HepG2 (cell line): Measurements from ENCODE around the gene TCF7L2. TPM values are rescaled to one million over a fixed set of nuclear protein-coding genes. Genes with fewer than 3 reads are reported as not detected.
A peak's percentile ranks its signal among the peaks of the same experiment; 100 is the strongest.

Source experiments
- CCAR2 ChIP-seq: fragments of 200-400 bp; formaldehyde crosslinking; optimal IDR thresholded peaks from 2 replicates; pipeline ENCODE3; 2018; ENCODE audit warnings: low read depth, mild to moderate bottlenecking, low read length, moderate library complexity
- HES4 ChIP-seq: sonication (generic); formaldehyde crosslinking; IDR thresholded peaks from 2 replicates; pipeline ENCODE4 v1.9.0; 2021; ENCODE audit warnings: mild to moderate bottlenecking, missing genetic modification reagents, borderline replicate concordance
- HNRNPL ChIP-seq: fragments of 200-400 bp; formaldehyde crosslinking; IDR thresholded peaks from 2 replicates; pipeline ENCODE4 v1.6.1; 2017; ENCODE audit warnings: mild to moderate bottlenecking, low read depth, low read length
- JUN ChIP-seq: sonication (generic); formaldehyde crosslinking; IDR thresholded peaks from 2 replicates; pipeline ENCODE4 v1.4.0; 2020; ENCODE audit warnings: mild to moderate bottlenecking, missing genetic modification reagents
- MAFF ChIP-seq: IDR thresholded peaks from 2 replicates; pipeline ENCODE4 v1.6.1; 2011; ENCODE audit warnings: low read depth, low read length, improper control_type of control experiment
- NBN ChIP-seq: fragments of 450-650 bp; conservative IDR thresholded peaks from 2 replicates; pipeline ENCODE4 v1.6.1; 2017
- NPAS2 ChIP-seq: sonication (generic); formaldehyde crosslinking; IDR thresholded peaks from 2 replicates; pipeline ENCODE4 v1.8.0; 2022; ENCODE audit warnings: mild to moderate bottlenecking, missing genetic modification reagents, borderline replicate concordance
- PLSCR1 ChIP-seq: sonication (generic); formaldehyde crosslinking; IDR thresholded peaks from 2 replicates; pipeline ENCODE4 v1.5.0; 2020; ENCODE audit warnings: missing genetic modification reagents, mild to moderate bottlenecking, borderline replicate concordance
- RBFOX2 ChIP-seq: fragments of 200-400 bp; formaldehyde crosslinking; IDR thresholded peaks from 2 replicates; pipeline ENCODE4 v1.6.1; 2017; ENCODE audit warnings: low read depth, mild to moderate bottlenecking, low read length
- RBM22 ChIP-seq: fragments of 200-400 bp; formaldehyde crosslinking; optimal IDR thresholded peaks from 2 replicates; pipeline ENCODE3; 2017; ENCODE audit warnings: mild to moderate bottlenecking, low read length, moderate library complexity
- REXO4 ChIP-seq: sonication (generic); formaldehyde crosslinking; IDR thresholded peaks from 2 replicates; pipeline ENCODE4 v1.8.0; 2022; ENCODE audit warnings: missing genetic modification reagents, mild to moderate bottlenecking, borderline replicate concordance
- SETDB1 ChIP-seq: sonication (generic); formaldehyde crosslinking; IDR thresholded peaks from 2 replicates; pipeline ENCODE4 v1.5.1; 2020; ENCODE audit warnings: missing genetic modification reagents, mild to moderate bottlenecking, borderline replicate concordance
- SP1 ChIP-seq, 2 experiments: fragments of 450-650 bp in 1 of 2; sonication (generic) in 1 of 2; formaldehyde crosslinking in 1 of 2; IDR thresholded peaks; 2 replicates each; pipeline versions ENCODE4 v1.4.0 to v1.6.1; 2016 to 2020; ENCODE audit warnings: missing genetic modification reagents in 1 of 2
- SPEN ChIP-seq: sonication (generic); formaldehyde crosslinking; IDR thresholded peaks from 2 replicates; pipeline ENCODE4 v1.5.1; 2020; ENCODE audit warnings: low read depth, mild to moderate bottlenecking, missing genetic modification reagents
- YY1 ChIP-seq: IDR thresholded peaks from 2 replicates; pipeline ENCODE4 v1.6.1; 2011; ENCODE audit warnings: low read length, low read depth, moderate library complexity, mild to moderate bottlenecking; ENCODE audit not compliant: insufficient read depth, insufficient replicate concordance
- ZNF3 ChIP-seq: IDR thresholded peaks from 2 replicates; pipeline ENCODE4 v1.7.0; 2017; ENCODE audit warnings: inconsistent platforms
- ZNF441 ChIP-seq: sonication (generic); formaldehyde crosslinking; IDR thresholded peaks from 2 replicates; pipeline ENCODE4 v1.7.0; 2021; ENCODE audit warnings: missing genetic modification reagents, borderline replicate concordance
- ZNF468 ChIP-seq: sonication (generic); formaldehyde crosslinking; IDR thresholded peaks from 2 replicates; pipeline ENCODE4 v1.8.0; 2022; ENCODE audit warnings: mild to moderate bottlenecking, moderate library complexity, missing genetic modification reagents
- ZNF547 ChIP-seq: sonication (generic); formaldehyde crosslinking; IDR thresholded peaks from 2 replicates; pipeline ENCODE4 v1.5.1; 2020; ENCODE audit warnings: mild to moderate bottlenecking, missing genetic modification reagents
- ZNF556 ChIP-seq: sonication (generic); formaldehyde crosslinking; IDR thresholded peaks from 2 replicates; pipeline ENCODE4 v1.4.0; 2020; ENCODE audit warnings: mild to moderate bottlenecking, missing genetic modification reagents, borderline replicate concordance
- ZNF597 ChIP-seq: sonication (generic); formaldehyde crosslinking; IDR thresholded peaks from 2 replicates; pipeline ENCODE4 v1.5.0; 2020; ENCODE audit warnings: missing genetic modification reagents
- ZNF629 ChIP-seq: sonication (generic); formaldehyde crosslinking; conservative IDR thresholded peaks from 2 replicates; pipeline ENCODE4 v1.5.0; 2020; ENCODE audit warnings: missing genetic modification reagents
- ZNF7 ChIP-seq: IDR thresholded peaks from 2 replicates; pipeline ENCODE4 v1.6.1; 2016; ENCODE audit warnings: missing biosample characterization, missing genetic modification reagents
- ZNF75D ChIP-seq: sonication (generic); formaldehyde crosslinking; IDR thresholded peaks from 2 replicates; pipeline ENCODE4 v1.8.1; 2023; ENCODE audit warnings: missing genetic modification reagents, mild to moderate bottlenecking, borderline replicate concordance
- ZNF792 ChIP-seq: IDR thresholded peaks from 2 replicates; pipeline ENCODE4 v1.6.1; 2016
- polyA plus RNA-seq, 8 experiments: library from polyadenylated mRNA; depleted of rRNA in 3 of 8; stranded (reverse) in 7 of 8; unstranded in 1 of 8; fragments of >200 nt; fragmentation: Illumina TruSeq in 4 of 8; extraction: Trizol in 4 of 8; gene quantifications; 2 replicates each; pipeline versions ENCODE4 v1.2.1 to v1.2.3, GENCODE V29; 2011 to 2016; ENCODE audit warnings: low read depth in 4 of 8, missing spikeins in 1 of 8, mixed read lengths in 1 of 8; ENCODE audit not compliant: insufficient read depth in 1 of 8
- total RNA-seq, 5 experiments: library from RNA; depleted of rRNA; stranded (reverse); fragments of >200 nt; fragmentation: Illumina TruSeq; extraction: Trizol; gene quantifications; 2 replicates each; pipeline ENCODE4 v1.2.3, GENCODE V29; 2016; ENCODE audit warnings: low read depth in 1 of 5
- TF ChIP-seq, protein P1 (sequence below): sonication (generic); formaldehyde crosslinking; conservative IDR thresholded peaks from 2 replicates; pipeline ENCODE4 v1.8.0; 2022; ENCODE audit warnings: mild to moderate bottlenecking, moderate library complexity, missing genetic modification reagents
- TF ChIP-seq, protein P2 (sequence below): sonication (generic); formaldehyde crosslinking; IDR thresholded peaks from 2 replicates; pipeline ENCODE4 v1.4.0; 2020; ENCODE audit warnings: missing genetic modification reagents, mild to moderate bottlenecking, borderline replicate concordance

TCF7L2 gene
- total and polyA plus RNA-seq, 2 of the 13 experiments (the other 11 are each of a cell fraction or from before 2014, with no cell fraction given), result 3.9 to 13.7 TPM

DNA sequence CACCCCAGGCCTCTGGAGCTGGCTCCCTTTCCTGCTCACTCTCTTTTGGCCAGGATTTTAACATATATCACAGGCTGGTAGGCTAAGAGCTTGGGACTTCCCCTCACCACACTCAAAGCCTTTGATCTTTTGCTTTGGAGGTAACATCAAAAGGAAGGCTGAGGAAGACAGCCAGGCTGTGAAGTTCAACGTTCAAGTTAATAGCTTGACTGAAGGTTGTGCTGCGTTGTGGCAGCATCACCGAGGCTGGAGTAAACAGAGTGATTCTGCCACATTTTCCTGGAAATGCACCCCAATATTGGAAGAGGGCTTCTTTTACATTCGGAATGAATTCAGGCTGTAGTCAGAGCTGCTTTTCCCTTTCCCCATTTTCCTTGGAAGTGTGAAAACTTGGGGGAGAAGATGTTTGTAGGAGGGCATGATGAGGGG, 57.3 kb downstream of the TCF7L2 start (continued):
- TF ChIP-seq ZNF597 (CRISPR knock-in tag) (no peak), ZNF75D (CRISPR knock-in tag) (no peak), NBN (no peak), ZNF441 (CRISPR knock-in tag) (no peak), SPEN (no peak), SP1 (IDR thresholded peaks at IDR 0.05) (no peak), SP1 (CRISPR knock-in tag; IDR thresholded peaks at IDR 0.05) (no peak), ZNF3 (CRISPR knock-in tag) (peak; percentile 98), RBM22 (no peak), MAFF (no peak), REXO4 (no peak), HNRNPL (no peak), ZNF556 (CRISPR knock-in tag) (no peak), HES4 (CRISPR knock-in tag) (no peak), YY1 (no peak), NPAS2 (no peak), ZNF468 (CRISPR knock-in tag) (no peak), SETDB1 (CRISPR knock-in tag) (no peak), ZNF792 (CRISPR knock-in tag) (peak; percentile 69; the same call in 1 of the 2 replicates), PLSCR1 (no peak), CCAR2 (peak; percentile 41), ZNF547 (CRISPR knock-in tag) (no peak), RBFOX2 (no peak), JUN (CRISPR knock-in tag) (no peak), ZNF7 (CRISPR knock-in tag) (no peak), ZNF629 (CRISPR knock-in tag) (0 out of 2 replicates have a peak, but pooled peaks have one; percentile 36)
- TF ChIP-seq, protein P1, sequence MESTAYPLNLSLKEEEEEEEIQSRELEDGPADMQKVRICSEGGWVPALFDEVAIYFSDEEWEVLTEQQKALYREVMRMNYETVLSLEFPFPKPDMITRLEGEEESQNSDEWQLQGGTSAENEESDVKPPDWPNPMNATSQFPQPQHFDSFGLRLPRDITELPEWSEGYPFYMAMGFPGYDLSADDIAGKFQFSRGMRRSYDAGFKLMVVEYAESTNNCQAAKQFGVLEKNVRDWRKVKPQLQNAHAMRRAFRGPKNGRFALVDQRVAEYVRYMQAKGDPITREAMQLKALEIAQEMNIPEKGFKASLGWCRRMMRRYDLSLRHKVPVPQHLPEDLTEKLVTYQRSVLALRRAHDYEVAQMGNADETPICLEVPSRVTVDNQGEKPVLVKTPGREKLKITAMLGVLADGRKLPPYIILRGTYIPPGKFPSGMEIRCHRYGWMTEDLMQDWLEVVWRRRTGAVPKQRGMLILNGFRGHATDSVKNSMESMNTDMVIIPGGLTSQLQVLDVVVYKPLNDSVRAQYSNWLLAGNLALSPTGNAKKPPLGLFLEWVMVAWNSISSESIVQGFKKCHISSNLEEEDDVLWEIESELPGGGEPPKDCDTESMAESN (CRISPR knock-in tag), result peak; percentile 49; the same call in 1 of the 2 replicates
- TF ChIP-seq, protein P2, sequence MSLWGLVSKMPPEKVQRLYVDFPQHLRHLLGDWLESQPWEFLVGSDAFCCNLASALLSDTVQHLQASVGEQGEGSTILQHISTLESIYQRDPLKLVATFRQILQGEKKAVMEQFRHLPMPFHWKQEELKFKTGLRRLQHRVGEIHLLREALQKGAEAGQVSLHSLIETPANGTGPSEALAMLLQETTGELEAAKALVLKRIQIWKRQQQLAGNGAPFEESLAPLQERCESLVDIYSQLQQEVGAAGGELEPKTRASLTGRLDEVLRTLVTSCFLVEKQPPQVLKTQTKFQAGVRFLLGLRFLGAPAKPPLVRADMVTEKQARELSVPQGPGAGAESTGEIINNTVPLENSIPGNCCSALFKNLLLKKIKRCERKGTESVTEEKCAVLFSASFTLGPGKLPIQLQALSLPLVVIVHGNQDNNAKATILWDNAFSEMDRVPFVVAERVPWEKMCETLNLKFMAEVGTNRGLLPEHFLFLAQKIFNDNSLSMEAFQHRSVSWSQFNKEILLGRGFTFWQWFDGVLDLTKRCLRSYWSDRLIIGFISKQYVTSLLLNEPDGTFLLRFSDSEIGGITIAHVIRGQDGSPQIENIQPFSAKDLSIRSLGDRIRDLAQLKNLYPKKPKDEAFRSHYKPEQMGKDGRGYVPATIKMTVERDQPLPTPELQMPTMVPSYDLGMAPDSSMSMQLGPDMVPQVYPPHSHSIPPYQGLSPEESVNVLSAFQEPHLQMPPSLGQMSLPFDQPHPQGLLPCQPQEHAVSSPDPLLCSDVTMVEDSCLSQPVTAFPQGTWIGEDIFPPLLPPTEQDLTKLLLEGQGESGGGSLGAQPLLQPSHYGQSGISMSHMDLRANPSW, result no peak
